ENCODE results near the gene SH3GL2.
A peak's percentile ranks its signal among the peaks of the same experiment; 100 is the strongest.

The SH3GL2 gene

DNA sequence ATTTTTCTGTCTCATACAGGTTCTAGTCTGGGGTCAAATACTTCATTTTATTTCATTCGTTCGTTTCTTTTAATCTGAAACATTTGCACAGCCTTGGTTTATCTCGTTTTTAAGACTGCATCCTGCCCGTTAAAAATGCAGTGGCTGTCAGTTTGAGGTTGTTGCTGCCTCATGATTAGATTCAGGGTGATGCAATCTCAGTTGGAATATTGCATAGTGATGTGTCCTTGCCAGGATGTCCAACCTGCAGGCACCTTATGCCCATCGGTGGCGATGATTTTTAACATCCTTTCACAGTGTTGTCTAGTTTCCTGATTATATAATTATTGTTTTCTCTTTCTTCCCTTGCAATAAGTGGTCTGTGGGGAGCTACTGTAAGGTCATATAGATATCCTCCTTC, 45.1 kb downstream of the SH3GL2 start:
- H3K4me2 ChIP-seq (ENCODE audit: low read length): no peak overlapping the region
- DNase-seq: no peak
- H3K79me2 ChIP-seq (ENCODE audit: control insufficient read depth, insufficient read depth, low read length): no peaks in the 10 kb centered on the region
- no peak overlapping the region for H3K56ac ChIP-seq (ENCODE audit: low read length)
- H3K27ac ChIP-seq (ENCODE audit: low read depth, low read length): no peak overlapping the region
- H3K4me3 ChIP-seq (ENCODE audit: low read length): no peak overlapping the region
- H2AK5ac ChIP-seq (ENCODE audit: low read length): no peak overlapping the region
- no peaks in the 10 kb centered on the region for H3K27me3 ChIP-seq (ENCODE audit: insufficient read depth, low read length, poor library complexity)
- no peak overlapping the region for H3K23ac ChIP-seq (ENCODE audit: low read length)
- H4K8ac ChIP-seq (ENCODE audit: low read depth, low read length): no peak overlapping the region
- no peak overlapping the region for H3K4ac ChIP-seq (ENCODE audit: low read depth, low read length)
- H3K36me3 ChIP-seq (ENCODE audit: control insufficient read depth, insufficient read depth, low read length): no peaks in the 10 kb centered on the region
- H2BK15ac ChIP-seq (replicated peaks; ENCODE audit: low read depth): no peak overlapping the region
- H3K18ac ChIP-seq (ENCODE audit: low read length): no peak overlapping the region
- peaks cover 4% of the 10 kb centered on the region for H3K4me1 ChIP-seq (ENCODE audit: control insufficient read depth, low read depth, low read length)
- no CpG with 5 or more reads among the region's 6 CpGs for WGBS (ENCODE audit: extremely low coverage, insufficient coverage, low lambda C conversion rate)
- no peak overlapping the region for H4K5ac ChIP-seq (ENCODE audit: low read length)
- H3K79me1 ChIP-seq (ENCODE audit: low read length): no peaks in the 10 kb centered on the region
- H2BK120ac ChIP-seq (ENCODE audit: low read depth, low read length): no peak overlapping the region
- no peak overlapping the region for H3K9ac ChIP-seq (ENCODE audit: low read length)
- no peak overlapping the region for H2BK5ac ChIP-seq (ENCODE audit: low read length)

- no peak overlapping the region for H3K9ac ChIP-seq (ENCODE audit: low read length)
- H3K27me3 ChIP-seq (ENCODE audit: insufficient read depth, low read length, poor library complexity): no peaks in the 10 kb centered on the region
These were observed 45.7 kb downstream of the SH3GL2 start for GRCh38 chr9:17624571-17624970.

GRCh38 chr9:17625644-17626388, 47.0 kb downstream of the SH3GL2 start:
- H3K56ac ChIP-seq (ENCODE audit: low read length): no peak overlapping the region
- no peak overlapping the region for H3K4ac ChIP-seq (ENCODE audit: low read depth, low read length)
- no peaks in the 10 kb centered on the region for H3K79me1 ChIP-seq (ENCODE audit: low read length)
- no peak overlapping the region for H3K4me2 ChIP-seq (ENCODE audit: low read length)
- WGBS (ENCODE audit: extremely low coverage, insufficient coverage, low lambda C conversion rate): no CpG with 5 or more reads among the region's 6 CpGs
- no peak overlapping the region for H3K18ac ChIP-seq (ENCODE audit: low read length)
- H2AK5ac ChIP-seq (ENCODE audit: low read length): no peak overlapping the region
- H3K36me3 ChIP-seq (ENCODE audit: control insufficient read depth, insufficient read depth, low read length): no peaks in the 10 kb centered on the region
- H3K27ac ChIP-seq (ENCODE audit: low read depth, low read length): no peak overlapping the region
- no peak overlapping the region for H4K8ac ChIP-seq (ENCODE audit: low read depth, low read length)
- DNase-seq: peak; percentile 35
- H3K23ac ChIP-seq (ENCODE audit: low read length): no peak overlapping the region
- no peak overlapping the region for H3K4me3 ChIP-seq (ENCODE audit: low read length)
- H3K27me3 ChIP-seq (ENCODE audit: insufficient read depth, low read length, poor library complexity): no peaks in the 10 kb centered on the region
- no peak overlapping the region for H2BK5ac ChIP-seq (ENCODE audit: low read length)
- H2BK120ac ChIP-seq (ENCODE audit: low read depth, low read length): no peak overlapping the region
- H3K9ac ChIP-seq (ENCODE audit: low read length): no peak overlapping the region
- H4K5ac ChIP-seq (ENCODE audit: low read length): no peak overlapping the region
- H2BK15ac ChIP-seq (replicated peaks; ENCODE audit: low read depth): no peak overlapping the region
- peaks cover 7% of the 10 kb centered on the region for H3K4me1 ChIP-seq (ENCODE audit: control insufficient read depth, low read depth, low read length)
- H3K79me2 ChIP-seq (ENCODE audit: control insufficient read depth, insufficient read depth, low read length): no peaks in the 10 kb centered on the region

More at GRCh38 chr9:17624571-17624970, 45.7 kb downstream of the SH3GL2 start:
- no peaks in the 10 kb centered on the region for H3K36me3 ChIP-seq (ENCODE audit: control insufficient read depth, insufficient read depth, low read length)
- H2BK15ac ChIP-seq (replicated peaks; ENCODE audit: low read depth): no peak overlapping the region
- no peak overlapping the region for H4K5ac ChIP-seq (ENCODE audit: low read length)
- no peaks in the 10 kb centered on the region for H3K79me1 ChIP-seq (ENCODE audit: low read length)
- no peak overlapping the region for H3K56ac ChIP-seq (ENCODE audit: low read length)
- no peak overlapping the region for H3K4me3 ChIP-seq (ENCODE audit: low read length)
- H3K18ac ChIP-seq (ENCODE audit: low read length): no peak overlapping the region
- no peak overlapping the region for H3K23ac ChIP-seq (ENCODE audit: low read length)
- H2BK120ac ChIP-seq (ENCODE audit: low read depth, low read length): no peak overlapping the region
- no peak overlapping the region for H3K4ac ChIP-seq (ENCODE audit: low read depth, low read length)
- no peak overlapping the region for H3K4me2 ChIP-seq (ENCODE audit: low read length)
- H3K27ac ChIP-seq (ENCODE audit: low read depth, low read length): no peak overlapping the region
- DNase-seq: no peak
- H3K4me1 ChIP-seq (ENCODE audit: control insufficient read depth, low read depth, low read length): peaks cover 4% of the 10 kb centered on the region
- H2BK5ac ChIP-seq (ENCODE audit: low read length): no peak overlapping the region
- no peak overlapping the region for H4K8ac ChIP-seq (ENCODE audit: low read depth, low read length)
- no peaks in the 10 kb centered on the region for H3K79me2 ChIP-seq (ENCODE audit: control insufficient read depth, insufficient read depth, low read length)
- no peak overlapping the region for H2AK5ac ChIP-seq (ENCODE audit: low read length)

GRCh38 chr9:17627641-17628040, 48.8 kb downstream of the SH3GL2 start:
- WGBS (ENCODE audit: extremely low coverage, insufficient coverage, low lambda C conversion rate): no CpG with 5 or more reads among the region's 3 CpGs

GRCh38 chr9:17628624-17629023, 49.8 kb downstream of the SH3GL2 start:
- H3K27me3 ChIP-seq (ENCODE audit: insufficient read depth, low read length, poor library complexity): no peaks in the 10 kb centered on the region
- H2BK15ac ChIP-seq (replicated peaks; ENCODE audit: low read depth): no peak overlapping the region
- no peak overlapping the region for H3K56ac ChIP-seq (ENCODE audit: low read length)
- peaks cover 7% of the 10 kb centered on the region for H3K4me1 ChIP-seq (ENCODE audit: control insufficient read depth, low read depth, low read length)
- H2BK5ac ChIP-seq (ENCODE audit: low read length): no peak overlapping the region
- H3K4me3 ChIP-seq (ENCODE audit: low read length): no peak overlapping the region
- WGBS (ENCODE audit: extremely low coverage, insufficient coverage, low lambda C conversion rate): no CpG with 5 or more reads among the region's 2 CpGs
- no peak overlapping the region for H3K18ac ChIP-seq (ENCODE audit: low read length)
- no peak overlapping the region for H3K27ac ChIP-seq (ENCODE audit: low read depth, low read length)
- no peak overlapping the region for H2BK120ac ChIP-seq (ENCODE audit: low read depth, low read length)
- no peak overlapping the region for H3K23ac ChIP-seq (ENCODE audit: low read length)
- H3K36me3 ChIP-seq (ENCODE audit: control insufficient read depth, insufficient read depth, low read length): no peaks in the 10 kb centered on the region
- DNase-seq: no peak
- H4K5ac ChIP-seq (ENCODE audit: low read length): no peak overlapping the region
- H2AK5ac ChIP-seq (ENCODE audit: low read length): no peak overlapping the region
- no peaks in the 10 kb centered on the region for H3K79me2 ChIP-seq (ENCODE audit: control insufficient read depth, insufficient read depth, low read length)
- no peak overlapping the region for H3K4me2 ChIP-seq (ENCODE audit: low read length)
- no peak overlapping the region for H3K9ac ChIP-seq (ENCODE audit: low read length)
- no peak overlapping the region for H3K4ac ChIP-seq (ENCODE audit: low read depth, low read length)
- no peaks in the 10 kb centered on the region for H3K79me1 ChIP-seq (ENCODE audit: low read length)
- H4K8ac ChIP-seq (ENCODE audit: low read depth, low read length): no peak overlapping the region

More at GRCh38 chr9:17627641-17628040, 48.8 kb downstream of the SH3GL2 start:
- Histone ChIP-seq H3K79me1 (ENCODE audit: low read length) (no peaks in the 10 kb centered on the region), H3K27ac (ENCODE audit: low read depth, low read length) (no peak overlapping the region), H3K56ac (ENCODE audit: low read length) (no peak overlapping the region), H3K36me3 (ENCODE audit: control insufficient read depth, insufficient read depth, low read length) (no peaks in the 10 kb centered on the region), H2BK15ac (replicated peaks; ENCODE audit: low read depth) (no peak overlapping the region), H3K4ac (ENCODE audit: low read depth, low read length) (no peak overlapping the region), H3K18ac (ENCODE audit: low read length) (no peak overlapping the region), H3K4me2 (ENCODE audit: low read length) (no peak overlapping the region), H3K9ac (ENCODE audit: low read length) (no peak overlapping the region), H2BK5ac (ENCODE audit: low read length) (no peak overlapping the region), H4K8ac (ENCODE audit: low read depth, low read length) (no peak overlapping the region), H2BK120ac (ENCODE audit: low read depth, low read length) (no peak overlapping the region), H3K27me3 (ENCODE audit: insufficient read depth, low read length, poor library complexity) (no peaks in the 10 kb centered on the region), H3K23ac (ENCODE audit: low read length) (no peak overlapping the region), H3K4me3 (ENCODE audit: low read length) (no peak overlapping the region), H4K5ac (ENCODE audit: low read length) (no peak overlapping the region), H2AK5ac (ENCODE audit: low read length) (no peak overlapping the region), H3K79me2 (ENCODE audit: control insufficient read depth, insufficient read depth, low read length) (no peaks in the 10 kb centered on the region), H3K4me1 (ENCODE audit: control insufficient read depth, low read depth, low read length) (peaks cover 7% of the 10 kb centered on the region)
- no peak for DNase-seq

GRCh38 chr9:17630531-17630949, 51.7 kb downstream of the SH3GL2 start:
- no peaks in the 10 kb centered on the region for H3K79me1 ChIP-seq (ENCODE audit: low read length)
- H3K27ac ChIP-seq (ENCODE audit: low read depth, low read length): no peak overlapping the region
- no peaks in the 10 kb centered on the region for H3K36me3 ChIP-seq (ENCODE audit: control insufficient read depth, insufficient read depth, low read length)
- no peak overlapping the region for H3K18ac ChIP-seq (ENCODE audit: low read length)
- DNase-seq: peak; percentile 49
- H3K79me2 ChIP-seq (ENCODE audit: control insufficient read depth, insufficient read depth, low read length): no peaks in the 10 kb centered on the region
- no peak overlapping the region for H2AK5ac ChIP-seq (ENCODE audit: low read length)
- no peak overlapping the region for H3K4me3 ChIP-seq (ENCODE audit: low read length)
- no peak overlapping the region for H3K4ac ChIP-seq (ENCODE audit: low read depth, low read length)
- no peak overlapping the region for H3K9ac ChIP-seq (ENCODE audit: low read length)
- no peak overlapping the region for H4K8ac ChIP-seq (ENCODE audit: low read depth, low read length)
- no peak overlapping the region for H4K5ac ChIP-seq (ENCODE audit: low read length)
- no peak overlapping the region for H3K56ac ChIP-seq (ENCODE audit: low read length)
- no peak overlapping the region for H3K23ac ChIP-seq (ENCODE audit: low read length)
- H2BK120ac ChIP-seq (ENCODE audit: low read depth, low read length): no peak overlapping the region
- no peak overlapping the region for H2BK5ac ChIP-seq (ENCODE audit: low read length)
- peaks cover 3% of the 10 kb centered on the region for H3K4me1 ChIP-seq (ENCODE audit: control insufficient read depth, low read depth, low read length)
- no CpG with 5 or more reads among the region's 2 CpGs for WGBS (ENCODE audit: extremely low coverage, insufficient coverage, low lambda C conversion rate)
- H2BK15ac ChIP-seq (replicated peaks; ENCODE audit: low read depth): no peak overlapping the region
- no peaks in the 10 kb centered on the region for H3K27me3 ChIP-seq (ENCODE audit: insufficient read depth, low read length, poor library complexity)
- no peak overlapping the region for H3K4me2 ChIP-seq (ENCODE audit: low read length)

All from mesendoderm (in vitro differentiated cells).